Measurements from ENCODE around the gene SUMO4. TPM values are rescaled to one million over a fixed set of nuclear protein-coding genes. Genes with fewer than 3 reads are reported as not detected.
A peak's percentile ranks its signal among the peaks of the same experiment; 100 is the strongest.

Gene SUMO4
- total RNA-seq, 4 donors from 2014 or later = 1.0 to 6.0 (median 3.4) TPM

DNA sequence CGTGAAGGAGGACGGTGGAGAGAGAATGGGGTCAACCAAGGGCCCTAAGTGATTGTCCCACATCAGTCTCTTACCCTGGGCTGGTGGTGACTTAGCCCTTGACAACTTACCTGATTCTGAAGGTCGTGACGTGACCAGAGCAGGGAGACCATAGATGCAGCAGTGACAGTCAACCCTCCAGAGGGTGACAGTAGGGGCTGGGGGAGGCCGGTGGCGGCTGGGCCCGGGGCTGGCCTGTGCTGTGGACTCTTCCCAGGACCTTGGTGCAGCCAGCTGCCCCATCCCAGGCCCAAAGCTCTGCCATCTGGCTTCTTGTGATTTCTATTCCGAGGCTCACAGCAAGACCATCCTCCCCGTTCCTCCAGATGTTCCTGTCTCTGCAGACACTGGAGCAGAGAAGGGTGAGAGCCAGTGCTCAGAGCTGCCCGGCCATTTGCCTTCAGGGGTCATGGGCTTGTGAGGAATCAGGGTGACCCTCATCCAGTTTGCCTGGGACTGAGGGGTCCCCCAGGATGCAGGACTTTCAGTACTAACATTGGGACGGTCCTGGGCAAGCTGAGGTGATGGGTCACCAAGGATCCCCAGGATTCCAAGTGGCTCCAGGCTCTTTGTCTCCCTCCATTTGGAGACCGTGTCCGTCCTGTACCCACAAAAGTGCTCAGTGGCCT lies 36.0 kb downstream of the SUMO4 start:
- 91% methylated on average over 11 of the region's 13 CpGs for WGBS
- Histone ChIP-seq H3K4me1 (peaks cover 9% of the 10 kb centered on the region), H3K27ac (no peak overlapping the region), H3K36me3 (no peaks in the 10 kb centered on the region), H3K27me3 (peaks cover 5% of the 10 kb centered on the region), H3K4me3 (no peak overlapping the region), H3K9me3 (no peaks in the 10 kb centered on the region)
- no peak for TF ChIP-seq CTCF (IDR thresholded peaks at IDR 0.05)
- no peak for TF ChIP-seq POLR2A (IDR thresholded peaks at IDR 0.05)
- TF ChIP-seq POLR2AphosphoS5 (IDR thresholded peaks at IDR 0.05) = no peak
- no peak for TF ChIP-seq EP300 (IDR thresholded peaks at IDR 0.05)
- peak in 1 of 2 donors; percentile 63 for DNase-seq (ENCODE audit: low spot score in 2 of 2)

DNA sequence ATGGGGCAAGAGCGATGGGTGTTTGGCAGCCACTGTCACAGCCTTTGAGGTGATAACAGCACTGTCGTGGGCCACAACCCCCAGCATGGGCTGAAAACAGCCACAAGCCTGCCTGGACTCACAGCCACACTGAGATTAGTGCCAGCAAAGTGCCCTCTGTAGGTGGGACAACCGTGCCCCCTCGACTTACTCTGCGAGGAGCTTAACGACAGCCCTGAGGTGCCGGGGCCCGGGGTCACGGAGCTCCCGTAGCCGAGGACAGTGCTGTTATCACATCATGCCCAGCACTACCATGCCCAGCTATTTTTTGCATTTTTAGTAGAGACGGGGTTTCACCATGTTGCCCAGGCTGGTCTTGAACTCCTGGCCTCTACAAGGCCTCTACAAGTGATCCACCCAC lies 36.6 kb downstream of the SUMO4 start:
- peak in 1 of 2 donors; percentile 59 for DNase-seq (ENCODE audit: low spot score in 2 of 2)
- WGBS = 93% methylated on average over 11 of the region's 12 CpGs
- no peaks in the 10 kb centered on the region for H3K36me3 ChIP-seq
- peaks cover 6% of the 10 kb centered on the region for H3K27me3 ChIP-seq
- H3K4me3 ChIP-seq = no peak overlapping the region
- TF ChIP-seq POLR2A (IDR thresholded peaks at IDR 0.05) (no peak), CTCF (IDR thresholded peaks at IDR 0.05) (no peak), EP300 (IDR thresholded peaks at IDR 0.05) (no peak), POLR2AphosphoS5 (IDR thresholded peaks at IDR 0.05) (no peak)
- no peak overlapping the region for H3K27ac ChIP-seq
- peaks cover 9% of the 10 kb centered on the region for H3K4me1 ChIP-seq
- H3K9me3 ChIP-seq = no peaks in the 10 kb centered on the region

- Histone ChIP-seq H3K27ac (no peak overlapping the region), H3K27me3 (peaks cover 6% of the 10 kb centered on the region), H3K4me3 (no peak overlapping the region), H3K36me3 (no peaks in the 10 kb centered on the region), H3K4me1 (peaks cover 5% of the 10 kb centered on the region), H3K9me3 (no peaks in the 10 kb centered on the region)
- no peak for DNase-seq (ENCODE audit: low spot score in 2 of 2)
- TF ChIP-seq POLR2A (IDR thresholded peaks at IDR 0.05) = no peak
- no peak for TF ChIP-seq POLR2AphosphoS5 (IDR thresholded peaks at IDR 0.05)
- no peak for TF ChIP-seq CTCF (IDR thresholded peaks at IDR 0.05)
- TF ChIP-seq EP300 (IDR thresholded peaks at IDR 0.05) = no peak
- 84% methylated on average over 3 of the region's 3 CpGs for WGBS
Observed at GRCh38 chr6:149437212-149437611, 37.1 kb downstream of the SUMO4 start.

DNA sequence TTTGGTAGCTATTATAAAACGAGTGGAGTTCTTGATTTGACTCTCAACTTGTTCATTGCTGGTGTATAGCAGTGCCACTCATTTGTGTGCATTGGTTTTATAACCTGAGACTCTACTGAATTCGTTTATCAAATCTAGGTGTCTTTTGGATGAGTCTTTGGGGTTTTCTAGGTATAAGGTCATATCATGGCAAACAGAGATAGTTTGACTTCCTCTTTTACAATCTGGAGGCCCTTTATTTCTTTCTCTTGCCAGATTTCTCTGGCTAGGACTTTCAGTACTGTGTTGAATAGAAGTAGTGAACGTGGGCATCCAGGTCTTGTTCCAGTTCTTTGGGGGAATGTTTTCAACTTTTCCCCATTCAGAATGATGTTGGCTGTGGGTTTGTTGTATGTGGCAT lies 38.8 kb downstream of the SUMO4 start:
- peaks cover 10% of the 10 kb centered on the region for H3K27me3 ChIP-seq
- peaks cover 4% of the 10 kb centered on the region for H3K4me1 ChIP-seq
- 69% methylated on average over 3 of the region's 3 CpGs for WGBS
- H3K36me3 ChIP-seq = no peaks in the 10 kb centered on the region
- H3K4me3 ChIP-seq = no peak overlapping the region
- DNase-seq (ENCODE audit: low spot score in 2 of 2) = no peak
- H3K9me3 ChIP-seq = no peaks in the 10 kb centered on the region
- no peak overlapping the region for H3K27ac ChIP-seq
- TF ChIP-seq EP300 (IDR thresholded peaks at IDR 0.05) (no peak), POLR2A (IDR thresholded peaks at IDR 0.05) (no peak), CTCF (IDR thresholded peaks at IDR 0.05) (no peak), POLR2AphosphoS5 (IDR thresholded peaks at IDR 0.05) (no peak)

GRCh38 chr6:149439626-149440025 lies 39.6 kb downstream of the SUMO4 start:
- 82% methylated on average over 1 of the region's 1 CpG for WGBS

More at GRCh38 chr6:149439626-149440025, 39.6 kb downstream of the SUMO4 start:
- H3K4me1 ChIP-seq = no peaks in the 10 kb centered on the region
- H3K27ac ChIP-seq = no peak overlapping the region
- no peak for DNase-seq (ENCODE audit: low spot score in 2 of 2)
- H3K36me3 ChIP-seq = no peaks in the 10 kb centered on the region
- peaks cover 10% of the 10 kb centered on the region for H3K27me3 ChIP-seq
- TF ChIP-seq POLR2AphosphoS5 (IDR thresholded peaks at IDR 0.05) (no peak), EP300 (IDR thresholded peaks at IDR 0.05) (no peak), CTCF (IDR thresholded peaks at IDR 0.05) (no peak), POLR2A (IDR thresholded peaks at IDR 0.05) (no peak)
- no peaks in the 10 kb centered on the region for H3K9me3 ChIP-seq
- H3K4me3 ChIP-seq = no peak overlapping the region
